ENCODE measurements around the gene FER1L5.

DNA sequence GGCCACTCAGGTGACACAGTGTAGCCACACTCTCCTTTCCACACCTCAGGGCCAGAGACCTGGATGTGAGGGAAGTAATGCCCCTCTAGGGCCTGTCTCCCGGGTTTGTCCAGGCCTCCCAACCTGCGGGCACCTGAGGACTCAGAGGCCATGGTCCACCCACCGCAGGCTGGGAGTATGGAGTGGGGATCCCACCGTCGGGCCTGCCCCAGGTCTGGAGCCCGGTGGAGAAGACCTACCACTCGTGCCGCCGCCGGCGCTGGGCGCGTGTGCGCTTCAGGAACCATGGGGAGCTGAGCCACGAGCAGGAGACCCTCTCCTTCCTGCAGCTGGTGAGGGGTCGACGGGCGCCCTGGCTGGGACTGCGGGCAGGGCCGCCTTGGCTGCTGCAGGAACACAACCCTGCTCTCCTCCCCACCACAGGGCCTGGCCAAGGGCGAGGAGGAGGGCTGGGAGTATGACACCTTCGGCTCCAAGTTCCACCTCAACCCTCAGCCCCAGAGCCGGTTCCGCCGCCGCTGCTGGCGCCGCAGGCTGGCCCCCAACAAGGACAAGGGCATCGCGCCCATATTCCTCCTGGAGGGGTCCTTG is 48.6 kb downstream of the FER1L5 start:
- TF ChIP-seq CTBP1 (IDR thresholded peaks at IDR 0.05; ENCODE audit: borderline replicate concordance) (no peak), ARNT (IDR thresholded peaks at IDR 0.05) (no peak), FOXA1 (IDR thresholded peaks at IDR 0.05) (no peak), FOXM1 (IDR thresholded peaks at IDR 0.05; ENCODE audit: borderline replicate concordance) (no peak), NFRKB (IDR thresholded peaks at IDR 0.05) (no peak), HDGF (IDR thresholded peaks at IDR 0.05; ENCODE audit: borderline replicate concordance) (no peak), TARDBP (IDR thresholded peaks at IDR 0.05) (no peak), BHLHE40 (IDR thresholded peaks at IDR 0.05; ENCODE audit: borderline replicate concordance) (no peak), ZNF384 (IDR thresholded peaks at IDR 0.05) (no peak), ELF4 (IDR thresholded peaks at IDR 0.05) (no peak), SP1 (IDR thresholded peaks at IDR 0.05) (no peak), L3MBTL2 (conservative IDR thresholded peaks at IDR 0.05) (no peak)

Data from HEK293T (cell line).